CD8-positive, alpha-beta memory T cell (primary cell): ENCODE measurements around the gene TANC1. TPM values are rescaled to one million over a fixed set of nuclear protein-coding genes. Genes with fewer than 3 reads are reported as not detected.

Source experiments
- CTCF ChIA-PET: fragments of 350-600 bp; sonication (Branson Sonifier 250); formaldehyde crosslinking; loops from one replicate; lab custom pipeline; 2021; ENCODE audit warnings: antibody characterized with exemption; lab: Charles Lee
- POLR2A ChIA-PET: fragments of 350-600 bp; sonication (Branson Sonifier 250); formaldehyde crosslinking; loops from one replicate; lab custom pipeline; 2021; ENCODE audit warnings: antibody characterized with exemption; lab: Charles Lee
- DNase-seq, 5 donors: peaks; one replicate each; pipeline versions ENCODE4 v3.0.0 to v3.0.0-alpha.2; 2020 to 2022; ENCODE audit warnings: mixed read lengths in 1 of 5
- H3K27ac ChIP-seq: one replicate; pipeline ENCODE4 v1.7.0; 2013; ENCODE audit warnings: low read depth, mild to moderate bottlenecking, low read length, moderate library complexity
- H3K27me3 ChIP-seq: 2 replicates; pipeline ENCODE4 v1.7.0; 2013; ENCODE audit warnings: low read length, mild to moderate bottlenecking; ENCODE audit not compliant: insufficient read depth, poor library complexity, severe bottlenecking
- H3K36me3 ChIP-seq: 2 replicates; pipeline ENCODE4 v1.7.0; 2013; ENCODE audit warnings: mild to moderate bottlenecking, low read length, moderate library complexity; ENCODE audit not compliant: insufficient read depth
- H3K4me1 ChIP-seq: 2 replicates; pipeline ENCODE4 v1.7.0; 2013; ENCODE audit warnings: mild to moderate bottlenecking, low read length, moderate library complexity; ENCODE audit not compliant: insufficient read depth
- H3K4me3 ChIP-seq: 2 replicates; pipeline ENCODE4 v1.7.0; 2013; ENCODE audit warnings: mild to moderate bottlenecking, low read length
- H3K9me3 ChIP-seq: 2 replicates; pipeline ENCODE4 v1.7.0; 2013; ENCODE audit warnings: mild to moderate bottlenecking, low read length
- H3K27ac Mint-ChIP-seq, 8 donors: one replicate each; pipeline ENCODE4 v1.8.0; 2020 to 2021; ENCODE audit warnings: mixed read lengths in 8 of 8, mild to moderate bottlenecking in 6 of 8, inconsistent platforms in 3 of 8, moderate library complexity in 3 of 8
- H3K27me3 Mint-ChIP-seq, 2 donors: one replicate each; pipeline ENCODE4 v1.8.0; 2020 to 2021; ENCODE audit warnings: mixed read lengths in 2 of 2, mild to moderate bottlenecking in 1 of 2, moderate library complexity in 1 of 2
- H3K36me3 Mint-ChIP-seq, 3 donors: one replicate each; pipeline ENCODE4 v1.8.0; 2020 to 2021; ENCODE audit warnings: mixed read lengths in 3 of 3, inconsistent platforms in 1 of 3, mild to moderate bottlenecking in 1 of 3
- H3K4me1 Mint-ChIP-seq, 3 donors: one replicate each; pipeline ENCODE4 v1.8.0; 2020 to 2021; ENCODE audit warnings: mixed read lengths in 3 of 3, inconsistent platforms in 1 of 3, mild to moderate bottlenecking in 1 of 3
- H3K4me3 Mint-ChIP-seq, 7 donors: one replicate each; pipeline ENCODE4 v1.8.0; 2020 to 2021; ENCODE audit warnings: mixed read lengths in 7 of 7, mild to moderate bottlenecking in 6 of 7, moderate library complexity in 4 of 7, inconsistent platforms in 2 of 7
- H3K9me3 Mint-ChIP-seq, 5 donors: one replicate each; pipeline ENCODE4 v1.8.0; 2020 to 2022; ENCODE audit warnings: mixed read lengths in 5 of 5, mild to moderate bottlenecking in 3 of 5, moderate library complexity in 2 of 5, inconsistent platforms in 1 of 5
- polyA plus RNA-seq: library from polyadenylated mRNA; unstranded; fragments of 300-500 nt; fragmentation: Illumina TruSeq; gene quantifications from one replicate; pipeline ENCODE4 v1.2.3, GENCODE V29; 2021
- total RNA-seq, 2 experiments: library from RNA; stranded (reverse); gene quantifications; one replicate each; pipeline ENCODE4 v1.2.3, GENCODE V29; 2021

The TANC1 gene
- total and polyA plus RNA-seq, 3 experiments from 2014 or later, result 0.11 to 0.64 (median 0.13) TPM

DNA sequence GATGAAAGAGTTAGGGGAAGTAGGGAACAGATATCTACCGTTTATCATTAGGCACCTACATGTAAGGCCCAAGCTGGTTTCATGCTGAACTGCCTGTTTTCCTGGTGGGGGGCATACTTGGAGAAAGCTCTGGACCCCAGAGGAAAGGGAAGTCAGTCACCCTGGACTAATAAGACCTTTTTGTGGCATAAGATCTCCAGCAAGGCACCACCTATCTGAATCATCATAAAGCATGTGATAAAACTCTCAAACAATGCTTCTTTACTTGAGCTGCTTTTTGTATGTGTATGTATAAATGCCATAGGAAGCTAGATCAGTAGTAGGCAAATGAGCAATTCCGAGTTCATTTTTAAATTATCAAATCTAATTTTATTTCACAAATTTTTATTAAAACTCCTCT is 104.8 kb downstream of the TANC1 start:
- DNase-seq, result no peak
- Histone ChIP-seq H3K27me3 (no peaks in the 10 kb centered on the region), H3K4me1 (no peaks in the 10 kb centered on the region), H3K4me3 (no peak overlapping the region), H3K36me3 (no peaks in the 10 kb centered on the region), H3K27ac (no peak overlapping the region), H3K9me3 (no peaks in the 10 kb centered on the region)
- Mint-ChIP-seq H3K27me3 (peaks cover 2 to 3% of the 10 kb centered on the region in 2 donors), H3K4me3 (no peak overlapping the region), H3K4me1 (no peaks in the 10 kb centered on the region), H3K27ac (no peak overlapping the region), H3K9me3 (no peaks in the 10 kb centered on the region), H3K36me3 (no peaks in the 10 kb centered on the region)
- POLR2A ChIA-PET, result no interaction called here
- CTCF ChIA-PET, result no interaction called here

GRCh38 chr2:159074605-159075004 is 106.2 kb downstream of the TANC1 start:
- Mint-ChIP-seq H3K27ac (no peak overlapping the region), H3K36me3 (no peaks in the 10 kb centered on the region), H3K4me1 (no peaks in the 10 kb centered on the region), H3K9me3 (peaks cover 0 to 2% (median 0%) of the 10 kb centered on the region in 5 donors), H3K27me3 (peaks cover 2 to 3% of the 10 kb centered on the region in 2 donors), H3K4me3 (no peak overlapping the region)
- Histone ChIP-seq H3K4me1 (no peaks in the 10 kb centered on the region), H3K36me3 (no peaks in the 10 kb centered on the region), H3K4me3 (no peak overlapping the region), H3K27me3 (no peaks in the 10 kb centered on the region), H3K9me3 (no peaks in the 10 kb centered on the region), H3K27ac (no peak overlapping the region)
- ChIA-PET POLR2A (no interaction called here), CTCF (no interaction called here)
- no peak for DNase-seq

DNA sequence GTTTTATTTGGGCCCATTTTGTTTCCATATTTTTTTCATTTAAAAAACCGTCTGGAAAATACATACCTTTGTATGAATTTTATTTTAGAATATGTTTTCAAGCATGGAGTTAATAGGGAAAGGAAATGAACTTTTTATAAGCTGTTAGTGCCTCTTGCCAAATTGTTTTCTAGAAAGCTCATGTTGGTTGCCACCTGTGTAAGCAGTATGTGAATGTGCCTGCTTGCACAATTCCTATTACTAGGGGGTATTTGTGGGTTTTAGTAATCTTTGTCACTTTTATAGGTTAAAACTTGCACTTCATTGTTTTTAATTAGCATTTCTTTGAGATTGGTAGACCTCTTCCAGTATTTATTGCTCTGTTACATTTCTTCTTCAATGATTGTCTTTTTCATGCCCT is 107.3 kb downstream of the TANC1 start:
- Histone ChIP-seq H3K4me1 (no peaks in the 10 kb centered on the region), H3K4me3 (no peak overlapping the region), H3K9me3 (no peaks in the 10 kb centered on the region), H3K27me3 (no peaks in the 10 kb centered on the region), H3K27ac (no peak overlapping the region), H3K36me3 (no peaks in the 10 kb centered on the region)
- H3K4me3 Mint-ChIP-seq, result no peak overlapping the region
- no peaks in the 10 kb centered on the region for H3K4me1 Mint-ChIP-seq
- peaks cover 0 to 2% (median 0%) of the 10 kb centered on the region in 5 donors for H3K9me3 Mint-ChIP-seq
- H3K27ac Mint-ChIP-seq, result no peak overlapping the region
- ChIA-PET CTCF (no interaction called here), POLR2A (no interaction called here)
- no peak for DNase-seq
- H3K27me3 Mint-ChIP-seq, result peaks cover 2 to 9% of the 10 kb centered on the region in 2 donors
- peaks cover 0 to 5% (median 0%) of the 10 kb centered on the region in 3 donors for H3K36me3 Mint-ChIP-seq

GRCh38 chr2:159076241-159076640 is 107.8 kb downstream of the TANC1 start:
- Mint-ChIP-seq H3K9me3 (peaks cover 0 to 2% (median 0%) of the 10 kb centered on the region in 5 donors), H3K4me3 (no peak overlapping the region), H3K27ac (no peak overlapping the region), H3K27me3 (peaks cover 2 to 14% of the 10 kb centered on the region in 2 donors), H3K4me1 (no peaks in the 10 kb centered on the region), H3K36me3 (peaks cover 0 to 5% (median 0%) of the 10 kb centered on the region in 3 donors)
- H3K36me3 ChIP-seq, result no peaks in the 10 kb centered on the region
- no peak for DNase-seq
- H3K4me3 ChIP-seq, result no peak overlapping the region
- no peak overlapping the region for H3K27ac ChIP-seq
- no peaks in the 10 kb centered on the region for H3K4me1 ChIP-seq
- H3K9me3 ChIP-seq, result no peaks in the 10 kb centered on the region
- ChIA-PET POLR2A (no interaction called here), CTCF (no interaction called here)
- H3K27me3 ChIP-seq, result no peaks in the 10 kb centered on the region

- Mint-ChIP-seq H3K27me3 (peaks cover 2 to 16% of the 10 kb centered on the region in 2 donors), H3K9me3 (peaks cover 0 to 2% (median 0%) of the 10 kb centered on the region in 5 donors), H3K27ac (no peak overlapping the region), H3K36me3 (peaks cover 0 to 5% (median 0%) of the 10 kb centered on the region in 3 donors), H3K4me1 (no peaks in the 10 kb centered on the region), H3K4me3 (no peak overlapping the region)
- Histone ChIP-seq H3K27ac (no peak overlapping the region), H3K9me3 (no peaks in the 10 kb centered on the region), H3K27me3 (no peaks in the 10 kb centered on the region), H3K36me3 (no peaks in the 10 kb centered on the region), H3K4me1 (no peaks in the 10 kb centered on the region), H3K4me3 (no peak overlapping the region)
- POLR2A ChIA-PET, result no interaction called here
- CTCF ChIA-PET, result no interaction called here
- DNase-seq, result no peak
Measured at GRCh38 chr2:159077869-159078268, 109.4 kb downstream of the TANC1 start.

- Mint-ChIP-seq H3K4me3 (no peak overlapping the region), H3K27ac (no peak overlapping the region), H3K9me3 (peaks cover 0 to 2% (median 0%) of the 10 kb centered on the region in 5 donors), H3K36me3 (peaks cover 0 to 5% (median 0%) of the 10 kb centered on the region in 3 donors), H3K27me3 (peaks cover 2 to 16% of the 10 kb centered on the region in 2 donors), H3K4me1 (no peaks in the 10 kb centered on the region)
- Histone ChIP-seq H3K9me3 (no peaks in the 10 kb centered on the region), H3K27me3 (no peaks in the 10 kb centered on the region), H3K27ac (no peak overlapping the region), H3K4me1 (no peaks in the 10 kb centered on the region), H3K4me3 (no peak overlapping the region), H3K36me3 (no peaks in the 10 kb centered on the region)
- DNase-seq, result no peak
- ChIA-PET CTCF (no interaction called here), POLR2A (no interaction called here)
Measured at GRCh38 chr2:159078443-159078842, 110.0 kb downstream of the TANC1 start.

- Histone ChIP-seq H3K27ac (no peak overlapping the region), H3K4me1 (no peaks in the 10 kb centered on the region), H3K9me3 (no peaks in the 10 kb centered on the region), H3K27me3 (no peaks in the 10 kb centered on the region), H3K4me3 (no peak overlapping the region), H3K36me3 (no peaks in the 10 kb centered on the region)
- ChIA-PET CTCF (no interaction called here), POLR2A (no interaction called here)
- no peak overlapping the region for H3K27ac Mint-ChIP-seq
- H3K27me3 Mint-ChIP-seq, result peaks cover 2 to 13% of the 10 kb centered on the region in 2 donors
- peaks cover 0 to 5% (median 0%) of the 10 kb centered on the region in 3 donors for H3K36me3 Mint-ChIP-seq
- H3K9me3 Mint-ChIP-seq, result peaks cover 0 to 2% (median 0%) of the 10 kb centered on the region in 5 donors
- H3K4me3 Mint-ChIP-seq, result no peak overlapping the region
- DNase-seq, result no peak
- H3K4me1 Mint-ChIP-seq, result no peaks in the 10 kb centered on the region
Measured at GRCh38 chr2:159080641-159081040, 112.2 kb downstream of the TANC1 start.

DNA sequence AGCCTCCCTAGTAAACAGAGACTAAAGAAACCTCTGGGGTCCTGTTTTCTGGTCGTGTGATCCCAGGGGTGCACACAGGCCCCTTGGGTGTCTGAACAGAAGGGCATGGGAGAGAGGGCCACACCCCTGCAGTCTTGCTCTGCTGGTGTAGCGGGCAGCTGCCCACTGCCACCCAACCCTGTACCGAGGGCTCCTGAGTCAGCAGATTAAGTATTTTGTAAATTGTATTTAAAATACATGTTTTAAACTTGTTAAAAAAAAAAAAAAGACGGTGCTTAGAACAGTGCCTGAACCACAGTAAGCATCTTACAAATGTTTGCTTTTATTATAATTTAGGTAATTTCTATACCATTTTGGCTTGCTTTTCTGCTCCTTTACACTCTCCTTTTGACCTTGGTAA is 113.7 kb downstream of the TANC1 start:
- ChIA-PET CTCF (no interaction called here), POLR2A (no interaction called here)
- Histone ChIP-seq H3K27me3 (no peaks in the 10 kb centered on the region), H3K4me1 (no peaks in the 10 kb centered on the region), H3K4me3 (no peak overlapping the region), H3K36me3 (no peaks in the 10 kb centered on the region), H3K27ac (no peak overlapping the region), H3K9me3 (no peaks in the 10 kb centered on the region)
- Mint-ChIP-seq H3K4me3 (no peak overlapping the region), H3K4me1 (peaks cover 0 to 11% (median 8%) of the 10 kb centered on the region in 3 donors), H3K27ac (no peak overlapping the region), H3K27me3 (peaks cover 0 to 13% of the 10 kb centered on the region in 2 donors), H3K36me3 (peaks cover 0 to 5% (median 0%) of the 10 kb centered on the region in 3 donors), H3K9me3 (peaks cover 0 to 2% (median 0%) of the 10 kb centered on the region in 5 donors)
- no peak for DNase-seq
